AG04450 (cell line): ENCODE measurements around the gene SETMAR. TPM values are rescaled to one million over a fixed set of nuclear protein-coding genes. Genes with fewer than 3 reads are reported as not detected.

Experiments used
- CTCF ChIA-PET: fragments of 300-600, 350-600 bp; formaldehyde crosslinking; extraction: SDS; loops from one replicate; lab custom pipeline; 2022; ENCODE audit warnings: antibody characterized with exemption, inconsistent platforms; lab: Charles Lee
- POLR2A ChIA-PET: fragments of 350-600 bp; formaldehyde crosslinking; extraction: SDS; loops from one replicate; lab custom pipeline; 2021; ENCODE audit warnings: antibody characterized with exemption, inconsistent platforms; lab: Yijun Ruan, JAX
- DNase-seq: peaks from one replicate; pipeline ENCODE4 v3.0.0-alpha.2; 2011; ENCODE audit warnings: low read depth, low spot score
- H3K27ac ChIP-seq: one replicate; pipeline ENCODE4 v1.5.1; 2012; ENCODE audit warnings: low read depth, low read length, control low read depth
- H3K27me3 ChIP-seq: one replicate; pipeline ENCODE4 v1.6.0; 2012; ENCODE audit warnings: low read length; ENCODE audit not compliant: control insufficient read depth, insufficient read depth
- H3K4me3 ChIP-seq: 2 replicates; pipeline ENCODE4 v1.5.1; 2011; ENCODE audit warnings: mild to moderate bottlenecking, low read depth, low read length, control low read depth
- H3K9me3 ChIP-seq: 2 replicates; pipeline ENCODE4 v1.5.1; 2012; ENCODE audit warnings: low read length; ENCODE audit not compliant: control insufficient read depth, insufficient read depth
- polyA plus RNA-seq: library from polyadenylated mRNA; depleted of rRNA; stranded (reverse); fragments of >200 nt; gene quantifications from 2 replicates; pipeline ENCODE4 v1.2.3, GENCODE V29; 2011
- TF ChIP-seq, protein P1 (sequence below): IDR thresholded peaks from 2 replicates; pipeline ENCODE4 v1.5.1; 2011; ENCODE audit warnings: low read depth, low read length, control low read depth, inconsistent platforms

SETMAR gene
- polyA plus RNA-seq, 1 experiment: 16.8 TPM

DNA sequence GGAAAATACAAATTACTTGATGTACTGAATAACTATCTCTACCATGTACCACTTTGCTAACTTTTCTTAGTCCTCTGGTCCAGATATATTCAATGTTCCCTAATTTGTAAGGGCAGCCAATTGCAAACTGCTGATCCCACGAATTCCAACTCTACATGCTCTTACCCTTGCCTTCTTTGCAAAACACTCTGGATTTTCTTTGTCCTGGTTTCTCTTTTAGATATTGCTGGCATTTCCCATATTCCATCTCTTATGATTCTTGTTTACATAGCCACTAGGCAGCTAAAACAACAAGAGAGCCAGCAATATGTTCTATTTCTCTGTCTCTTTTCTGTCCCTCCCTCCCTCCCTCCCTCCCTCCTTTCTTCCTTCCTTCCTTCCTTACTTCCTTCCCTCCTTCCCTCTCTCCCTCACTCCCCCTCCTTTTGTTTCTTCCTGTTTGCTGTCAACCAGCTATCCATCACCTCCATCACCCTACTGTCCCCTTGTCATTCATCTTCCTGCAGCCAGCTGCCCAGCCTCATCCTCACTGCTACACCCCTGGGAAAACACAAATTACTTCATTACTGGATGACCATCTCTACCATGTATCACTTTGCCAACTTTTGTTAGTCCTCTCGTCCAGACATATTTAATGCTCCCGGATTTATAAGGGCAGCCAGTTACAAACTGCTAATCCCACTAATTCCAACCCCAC lies 33.8 kb downstream of the SETMAR start:
- Histone ChIP-seq H3K27ac (no peak overlapping the region), H3K4me3 (no peak overlapping the region), H3K9me3 (no peaks in the 10 kb centered on the region), H3K27me3 (no peaks in the 10 kb centered on the region)
- DNase-seq: no peak
- TF ChIP-seq, protein P1, sequence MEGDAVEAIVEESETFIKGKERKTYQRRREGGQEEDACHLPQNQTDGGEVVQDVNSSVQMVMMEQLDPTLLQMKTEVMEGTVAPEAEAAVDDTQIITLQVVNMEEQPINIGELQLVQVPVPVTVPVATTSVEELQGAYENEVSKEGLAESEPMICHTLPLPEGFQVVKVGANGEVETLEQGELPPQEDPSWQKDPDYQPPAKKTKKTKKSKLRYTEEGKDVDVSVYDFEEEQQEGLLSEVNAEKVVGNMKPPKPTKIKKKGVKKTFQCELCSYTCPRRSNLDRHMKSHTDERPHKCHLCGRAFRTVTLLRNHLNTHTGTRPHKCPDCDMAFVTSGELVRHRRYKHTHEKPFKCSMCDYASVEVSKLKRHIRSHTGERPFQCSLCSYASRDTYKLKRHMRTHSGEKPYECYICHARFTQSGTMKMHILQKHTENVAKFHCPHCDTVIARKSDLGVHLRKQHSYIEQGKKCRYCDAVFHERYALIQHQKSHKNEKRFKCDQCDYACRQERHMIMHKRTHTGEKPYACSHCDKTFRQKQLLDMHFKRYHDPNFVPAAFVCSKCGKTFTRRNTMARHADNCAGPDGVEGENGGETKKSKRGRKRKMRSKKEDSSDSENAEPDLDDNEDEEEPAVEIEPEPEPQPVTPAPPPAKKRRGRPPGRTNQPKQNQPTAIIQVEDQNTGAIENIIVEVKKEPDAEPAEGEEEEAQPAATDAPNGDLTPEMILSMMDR: no peak
- CTCF ChIA-PET: interaction anchor here (0.6 to 1.4 kb wide), 3 partner anchors 13 to 296 kb away, joined by 4 to 5 read pairs (median 5); no protein-coding TSS in a partner anchor
- POLR2A ChIA-PET: no interaction called here

DNA sequence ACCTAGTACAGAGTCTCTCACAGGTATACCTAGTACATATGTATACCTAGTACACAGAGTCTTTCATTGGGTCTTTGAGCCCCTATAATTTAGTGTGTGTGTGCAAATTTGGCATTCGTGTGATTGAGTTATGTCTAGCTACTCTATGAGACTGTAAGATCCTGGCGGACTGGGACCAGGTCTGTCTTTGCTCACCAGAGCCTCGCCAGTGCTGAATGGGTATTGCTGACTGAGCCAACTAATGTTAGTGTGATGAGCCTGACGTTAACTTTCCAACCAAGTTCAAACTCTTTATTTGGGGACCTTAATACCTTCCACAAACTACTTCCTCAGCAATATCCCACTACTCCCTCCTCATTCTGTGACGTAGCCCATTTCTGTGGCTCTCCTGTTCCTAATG lies 35.6 kb downstream of the SETMAR start:
- Histone ChIP-seq H3K4me3 (no peak overlapping the region), H3K27ac (no peak overlapping the region), H3K27me3 (no peaks in the 10 kb centered on the region), H3K9me3 (no peaks in the 10 kb centered on the region)
- ChIA-PET CTCF (interaction anchor here (2.4 to 18.5 kb wide), 2 partner anchors 12 to 294 kb away, joined by 15 to 336 read pairs; no protein-coding TSS in a partner anchor), POLR2A (no interaction called here)
- no peak for DNase-seq
- TF ChIP-seq, protein P1: no peak

DNA sequence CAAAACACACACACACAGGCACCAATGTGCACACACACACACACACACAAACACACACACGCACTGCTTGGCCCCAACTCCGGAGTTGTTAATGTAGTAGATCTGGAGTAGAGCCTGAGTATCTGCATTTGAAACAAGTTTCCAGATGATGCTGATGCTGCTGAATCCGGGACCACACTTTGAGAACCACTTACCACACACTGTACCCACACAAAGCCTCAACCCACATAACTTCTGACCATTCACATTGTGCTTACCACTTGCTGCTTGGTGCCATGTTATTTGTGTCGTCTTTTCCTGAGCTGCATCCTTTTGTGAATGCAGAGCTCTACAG lies 36.9 kb downstream of the SETMAR start:
- CTCF ChIA-PET: interaction anchor here (1.2 to 18.5 kb wide), 3 partner anchors 11 to 293 kb away, joined by 4 to 336 read pairs (median 56); no protein-coding TSS in a partner anchor
- POLR2A ChIA-PET: no interaction called here
- Histone ChIP-seq H3K27me3 (no peaks in the 10 kb centered on the region), H3K9me3 (no peaks in the 10 kb centered on the region), H3K27ac (no peak overlapping the region), H3K4me3 (no peak overlapping the region)
- DNase-seq: no peak
- TF ChIP-seq, protein P1: no peak

DNA sequence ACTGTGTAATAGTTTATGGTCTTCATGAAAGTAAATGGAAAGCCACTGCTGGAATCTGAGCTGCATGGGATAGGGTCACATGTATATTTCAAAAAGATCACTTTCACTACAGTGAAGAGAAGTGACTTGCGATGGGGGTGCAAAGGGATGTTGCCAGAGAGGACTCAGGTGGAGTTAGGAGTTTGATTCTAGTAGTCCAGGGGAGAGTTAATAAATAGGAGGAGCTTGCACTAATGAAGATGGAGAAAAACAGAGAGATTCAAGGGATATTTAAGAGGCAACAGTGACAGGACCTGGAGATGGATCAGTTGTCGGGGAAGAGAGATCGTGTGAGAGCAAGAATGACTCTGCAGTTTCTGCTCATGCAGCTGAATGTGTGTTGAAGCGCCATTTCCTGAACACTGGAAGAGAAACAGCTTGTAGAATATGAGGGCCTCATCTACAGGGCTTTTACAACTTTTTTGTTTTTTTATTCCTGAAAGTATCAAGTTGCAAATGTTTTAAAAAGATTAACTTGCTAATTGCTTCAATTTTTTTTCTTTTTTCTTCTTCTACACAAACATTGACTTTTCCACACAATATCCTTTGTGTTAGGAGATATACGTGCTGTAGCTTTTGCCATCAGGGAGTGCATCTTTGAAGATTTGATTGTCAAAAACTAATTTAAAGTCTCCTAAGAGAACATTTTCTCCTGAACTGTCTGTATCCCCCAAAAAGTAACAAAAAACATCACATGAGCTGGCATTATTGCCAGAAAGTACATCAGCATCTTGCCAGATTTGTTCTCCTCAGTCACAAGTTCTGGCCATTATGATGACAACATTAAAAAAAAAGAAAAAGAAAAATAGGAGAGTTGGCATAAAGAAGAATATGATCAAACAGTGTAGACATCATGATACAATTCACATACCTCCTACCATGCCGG lies 37.5 kb downstream of the SETMAR start:
- Histone ChIP-seq H3K27ac (no peak overlapping the region), H3K4me3 (no peak overlapping the region), H3K27me3 (no peaks in the 10 kb centered on the region), H3K9me3 (no peaks in the 10 kb centered on the region)
- TF ChIP-seq, protein P1: no peak
- CTCF ChIA-PET: interaction anchor here (0.5 to 18.5 kb wide), 6 partner anchors 10 to 1169 kb away, joined by 3 to 336 read pairs (median 4); no protein-coding TSS in a partner anchor
- POLR2A ChIA-PET: no interaction called here
- DNase-seq: no peak
